Endometrium (tissue), 2 donors: Measurements from ENCODE around the gene TDRD10.

Experiments
- FAIRE-seq: peaks from 2 replicates; lab custom pipeline; 2012; peaks lifted over from hg19 to GRCh38; lab: Jason Lieb, UNC
- donor health status: control.
- donor health status: control.

The TDRD10 gene

DNA sequence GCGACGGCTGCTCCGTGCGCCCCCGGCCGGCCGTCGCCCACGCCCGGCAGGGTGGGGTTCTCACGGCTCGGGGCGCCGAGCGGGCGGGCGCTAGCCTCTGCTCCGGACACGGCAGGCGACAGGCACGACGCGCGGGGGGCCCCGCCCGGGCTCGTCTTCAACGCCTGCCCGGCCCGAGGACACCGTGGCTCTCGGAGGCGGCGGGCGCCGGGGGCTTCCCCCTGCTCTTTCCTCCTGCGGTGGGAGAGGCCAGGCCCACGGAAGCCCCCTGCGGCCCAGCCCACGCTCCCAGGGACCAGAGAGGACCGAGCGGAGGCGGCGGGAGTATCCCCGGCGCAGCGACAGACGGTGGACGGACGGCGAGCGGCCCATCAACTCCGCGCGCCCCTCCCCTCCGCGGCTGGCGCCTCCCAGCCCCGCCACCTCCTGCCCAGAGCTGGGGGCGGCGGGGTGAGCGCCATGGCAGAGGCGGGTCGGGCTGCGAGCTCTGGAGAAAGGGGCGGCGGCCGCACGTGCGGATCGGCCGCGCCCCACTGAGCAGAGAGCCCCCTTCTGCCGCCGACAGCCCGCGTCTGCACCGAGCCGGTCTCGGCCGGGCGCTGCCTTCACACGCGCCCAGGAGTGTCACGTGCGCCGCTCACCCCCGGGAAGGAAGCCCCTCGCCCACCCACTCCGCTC, at the start of gene TDRD10, which contains the start of gene SHE:
Gene TDRD10, plus strand, starts transcription at position 154 of the 678 bp plus-strand sequence. CDS start 4,685 bp downstream, outside the sequence.
Gene SHE, minus strand, starts transcription at position 347 of the 678 bp plus-strand sequence. CDS start 386 bp downstream, outside the sequence.
- FAIRE-seq = no peak

DNA sequence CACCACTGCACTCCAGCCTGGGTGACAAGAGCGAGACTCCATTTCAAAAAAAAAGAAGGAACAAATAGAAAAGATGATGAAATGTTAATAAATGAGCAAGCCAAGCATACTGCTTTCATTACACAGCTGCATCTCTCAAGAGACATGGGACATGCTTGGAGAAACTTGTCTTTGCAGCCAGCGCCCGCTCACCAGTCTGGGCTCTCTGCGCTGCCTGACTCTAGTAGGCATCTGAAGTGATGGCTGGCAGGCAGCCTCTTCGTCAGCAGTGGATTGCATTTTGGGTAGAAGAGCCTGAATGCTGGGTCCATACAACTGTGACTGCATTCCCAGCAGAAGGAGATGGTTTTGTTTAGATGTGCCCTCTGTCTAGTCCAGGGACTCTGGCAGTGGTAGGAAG, 48.9 kb upstream of the TDRD10 start:
- FAIRE-seq = no peak

- FAIRE-seq = no peak
Measured at GRCh38 chr1:154453574-154454352, 48.3 kb upstream of the TDRD10 start.

- FAIRE-seq = no peak
Measured at GRCh38 chr1:154454386-154455120, 47.5 kb upstream of the TDRD10 start.

- no peak for FAIRE-seq
Measured at GRCh38 chr1:154456631-154457030, 45.4 kb upstream of the TDRD10 start.

- no peak for FAIRE-seq
Measured at GRCh38 chr1:154459080-154459479, 42.9 kb upstream of the TDRD10 start.

DNA sequence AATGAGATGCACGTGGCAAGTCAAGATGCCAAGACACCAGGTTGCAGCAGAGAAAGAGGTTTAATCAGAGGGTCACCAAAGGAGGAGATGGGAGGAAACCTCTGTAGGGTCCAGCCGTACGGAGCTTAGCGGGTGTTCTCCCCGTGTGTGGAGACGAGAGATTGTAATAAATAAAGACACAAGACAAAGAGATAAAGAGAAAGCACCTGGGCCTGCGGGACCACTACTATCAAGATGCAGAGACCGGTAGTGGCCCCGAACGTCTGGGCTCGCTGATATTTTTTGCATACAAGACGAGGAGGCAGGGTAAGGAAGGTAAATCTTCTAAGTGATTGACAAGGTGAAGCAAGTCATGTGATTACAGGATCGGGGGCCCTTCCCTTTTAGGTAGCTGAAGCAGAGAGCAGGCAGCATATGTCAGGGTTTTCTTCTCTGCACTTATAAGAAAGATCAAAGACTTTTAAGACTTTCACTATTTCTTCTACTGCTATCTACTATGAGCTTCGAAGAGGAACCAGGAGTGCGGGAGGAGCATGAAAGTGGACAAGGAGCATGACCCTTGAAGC, 41.2 kb upstream of the TDRD10 start:
- FAIRE-seq = no peak

- no peak for FAIRE-seq
Measured at GRCh38 chr1:154463512-154463990, 38.5 kb upstream of the TDRD10 start.

- FAIRE-seq = no peak
Measured at GRCh38 chr1:154465621-154466195, 36.3 kb upstream of the TDRD10 start.

DNA sequence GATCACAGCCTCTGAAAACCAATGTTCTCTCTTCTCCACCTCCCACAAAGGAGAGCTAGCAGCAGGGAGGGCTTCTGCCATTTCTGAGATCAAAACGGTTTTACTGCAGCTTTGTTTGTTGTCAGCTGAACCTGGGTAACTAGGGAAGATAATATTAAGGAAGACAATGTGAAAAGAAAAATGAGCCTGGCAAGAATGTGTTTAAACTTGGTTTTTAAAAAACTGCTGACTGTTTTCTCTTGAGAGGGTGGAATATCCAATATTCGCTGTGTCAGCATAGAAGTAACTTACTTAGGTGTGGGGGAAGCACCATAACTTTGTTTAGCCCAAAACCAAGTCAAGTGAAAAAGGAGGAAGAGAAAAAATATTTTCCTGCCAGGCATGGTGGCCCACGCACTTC, 35.8 kb upstream of the TDRD10 start:
- no peak for FAIRE-seq

GRCh38 chr1:154466921-154467417, 35.0 kb upstream of the TDRD10 start:
- no peak for FAIRE-seq

DNA sequence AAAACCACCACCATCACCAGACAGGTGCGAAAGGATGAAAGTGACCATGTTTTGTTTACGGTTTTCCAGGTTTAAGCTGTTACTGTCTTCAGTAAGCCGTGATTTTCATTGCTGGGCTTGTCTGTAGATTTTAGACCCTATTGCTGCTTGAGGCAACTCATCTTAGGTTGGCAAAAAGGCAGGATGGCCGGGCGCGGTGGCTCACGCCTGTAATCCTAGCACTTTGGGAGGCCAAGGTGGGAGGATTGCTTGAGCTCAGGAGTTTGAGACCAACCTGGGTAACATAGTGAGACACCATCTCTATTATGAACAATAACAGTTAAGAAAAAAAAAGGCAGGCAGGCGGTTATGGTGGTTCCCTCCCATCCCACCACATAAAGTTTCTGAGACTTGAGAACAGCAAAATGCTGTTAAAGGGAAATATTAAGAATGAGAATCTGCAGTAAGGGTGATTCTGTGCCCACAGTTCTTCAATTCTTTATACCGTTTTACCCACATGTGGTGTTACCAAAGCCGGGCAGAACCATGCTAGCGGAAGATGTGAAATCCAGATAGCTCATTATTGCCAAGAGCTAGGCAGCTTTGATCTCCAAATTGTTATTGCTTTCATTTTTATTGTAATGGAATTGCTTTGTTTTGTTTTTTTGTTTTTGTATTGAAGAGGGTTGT, 34.5 kb upstream of the TDRD10 start:
- FAIRE-seq = no peak

DNA sequence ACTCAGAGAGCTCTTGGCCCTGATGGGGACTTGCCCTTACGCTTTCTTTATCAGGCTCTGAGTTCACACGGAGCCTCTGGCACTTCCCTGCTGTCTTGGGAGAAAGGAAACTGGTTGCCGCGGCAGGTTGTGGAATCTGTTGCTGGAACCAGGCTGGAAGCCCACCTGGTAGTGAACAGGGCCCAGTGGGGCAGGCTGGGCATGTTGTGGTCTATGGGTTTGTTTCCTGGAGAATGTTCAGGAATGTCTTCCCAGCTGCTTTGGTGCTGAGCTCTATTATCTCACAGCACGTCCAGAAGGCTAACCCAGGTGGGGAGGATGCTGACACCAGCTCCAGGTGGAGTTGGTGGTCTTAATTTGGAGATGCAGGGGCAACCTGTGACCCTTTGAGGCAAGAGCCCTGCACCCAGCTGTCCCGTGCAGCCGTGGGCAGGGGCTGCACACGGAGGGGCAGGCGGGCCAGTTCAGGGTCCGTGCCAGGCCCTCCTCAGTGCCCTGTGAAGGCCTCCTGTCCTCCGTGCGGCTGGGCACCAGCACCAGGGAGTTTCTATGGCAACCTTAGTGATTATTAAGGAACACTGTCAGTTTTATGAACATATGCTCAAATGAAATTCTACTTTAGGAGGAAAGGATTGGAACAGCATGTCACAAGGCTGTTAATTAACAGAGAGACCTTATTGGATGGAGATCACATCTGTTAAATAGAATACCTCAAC, 33.3 kb upstream of the TDRD10 start:
- no peak for FAIRE-seq

- no peak for FAIRE-seq
Measured at GRCh38 chr1:154469844-154470560, 32.0 kb upstream of the TDRD10 start.

DNA sequence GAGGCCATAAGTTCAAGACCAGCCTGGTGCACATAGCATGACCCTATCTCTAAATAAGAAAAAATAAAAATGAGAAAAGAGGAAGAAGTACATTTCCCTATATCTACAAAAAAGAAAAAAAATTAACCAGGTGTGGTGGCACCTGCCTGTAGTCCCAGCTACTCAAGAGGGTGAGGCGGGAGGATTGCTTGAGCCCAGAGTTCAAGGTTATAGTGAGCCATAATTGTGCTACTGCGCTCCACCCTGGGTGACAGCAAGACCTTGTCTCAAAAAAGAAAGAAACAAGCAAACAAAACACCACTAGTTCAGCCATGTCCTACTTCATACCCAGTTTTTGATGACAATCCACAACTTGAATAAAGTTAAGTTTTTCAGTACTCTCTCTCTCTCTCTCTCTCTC, 30.7 kb upstream of the TDRD10 start:
- no peak for FAIRE-seq

GRCh38 chr1:154474802-154475201, 27.2 kb upstream of the TDRD10 start:
- FAIRE-seq = no peak

DNA sequence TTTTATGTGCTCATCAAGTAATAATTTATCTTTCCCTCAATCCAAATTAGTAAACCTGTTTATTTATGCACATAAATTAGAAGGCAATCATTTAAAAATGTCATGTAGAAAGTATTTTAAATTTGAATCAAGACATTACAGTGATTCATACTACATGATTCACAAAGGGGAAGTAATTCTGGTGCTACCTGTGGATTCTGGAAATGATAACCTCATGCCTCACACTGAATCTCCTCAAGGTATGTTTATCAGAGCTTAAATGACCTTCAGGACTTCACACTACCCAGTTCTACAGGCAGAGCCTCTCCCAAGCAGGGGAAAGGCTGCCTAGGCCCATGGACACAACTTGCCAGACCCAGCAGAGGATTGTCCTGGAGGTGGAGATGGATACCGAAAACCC, 25.2 kb upstream of the TDRD10 start:
- no peak for FAIRE-seq

- FAIRE-seq = no peak
Measured at GRCh38 chr1:154478013-154478412, 24.0 kb upstream of the TDRD10 start.

- FAIRE-seq = no peak
Measured at GRCh38 chr1:154478639-154479038, 23.4 kb upstream of the TDRD10 start.
